HCT116 (cell line): ENCODE results near the gene DAP.

Experiments
- CBX3 ChIP-seq: IDR thresholded peaks from 2 replicates; pipeline ENCODE4 v1.6.1; 2012; ENCODE audit warnings: low read depth
- CEBPB ChIP-seq: IDR thresholded peaks from 2 replicates; pipeline ENCODE4 v1.6.1; 2012; ENCODE audit warnings: low read depth
- ELF1 ChIP-seq: IDR thresholded peaks from 2 replicates; pipeline ENCODE4 v1.6.1; 2012; ENCODE audit warnings: low read depth, borderline replicate concordance
- EZH2 ChIP-seq: fragments of 200-600 bp; sonication (generic); IDR thresholded peaks from 2 replicates; pipeline ENCODE4 v1.6.1; 2017; ENCODE audit warnings: antibody characterized with exemption, mixed run types
- EZH2phosphoT487 ChIP-seq: fragments of 200-600 bp; IDR thresholded peaks from 2 replicates; pipeline ENCODE4 v1.6.1; 2018; ENCODE audit warnings: antibody characterized with exemption, borderline replicate concordance
- POLR2A ChIP-seq: IDR thresholded peaks from 2 replicates; pipeline ENCODE4 v1.7.0; 2011; ENCODE audit warnings: borderline replicate concordance; ENCODE audit not compliant: insufficient read depth, insufficient read length; ENCODE audit errors: extremely low read depth
- POLR2AphosphoS5 ChIP-seq: IDR thresholded peaks from 2 replicates; pipeline ENCODE4 v1.6.1; 2011; ENCODE audit warnings: mild to moderate bottlenecking, low read depth, low read length, moderate library complexity
- RAD21 ChIP-seq: IDR thresholded peaks from 2 replicates; pipeline ENCODE4 v1.6.1; 2012; ENCODE audit warnings: low read depth, mild to moderate bottlenecking
- SIN3A ChIP-seq: IDR thresholded peaks from 2 replicates; pipeline ENCODE4 v1.6.1; 2012; ENCODE audit warnings: low read depth
- SP1 ChIP-seq: IDR thresholded peaks from 2 replicates; pipeline ENCODE4 v1.6.1; 2012; ENCODE audit warnings: low read depth
- TF ChIP-seq, protein P1 (sequence below), 3 experiments: fragments of 200-600 bp in 1 of 3; sonication (generic) in 1 of 3; IDR thresholded peaks in 2 of 3; conservative IDR thresholded peaks in 1 of 3; 2 replicates each; pipeline ENCODE4 v1.5.1; 2012 to 2017; ENCODE audit warnings: low read depth in 2 of 3, low read length in 2 of 3, antibody characterized with exemption in 1 of 3, borderline replicate concordance in 1 of 3, control low read depth in 1 of 3, mild to moderate bottlenecking in 1 of 3, mixed read lengths in 1 of 3, mixed run types in 1 of 3, moderate library complexity in 1 of 3; ENCODE audit not compliant: insufficient read depth in 1 of 3
- TF ChIP-seq, protein P2 (sequence below): IDR thresholded peaks from 2 replicates; pipeline ENCODE4 v1.6.1; 2012; ENCODE audit warnings: low read depth
- TF ChIP-seq, protein P3 (sequence below): IDR thresholded peaks from 2 replicates; pipeline ENCODE4 v1.6.1; 2012
- TF ChIP-seq, protein P4 (sequence below): IDR thresholded peaks from 2 replicates; pipeline ENCODE4 v1.6.1; 2011; ENCODE audit warnings: mild to moderate bottlenecking, low read length, moderate library complexity; ENCODE audit not compliant: insufficient replicate concordance; ENCODE audit errors: extremely low read depth

DNA sequence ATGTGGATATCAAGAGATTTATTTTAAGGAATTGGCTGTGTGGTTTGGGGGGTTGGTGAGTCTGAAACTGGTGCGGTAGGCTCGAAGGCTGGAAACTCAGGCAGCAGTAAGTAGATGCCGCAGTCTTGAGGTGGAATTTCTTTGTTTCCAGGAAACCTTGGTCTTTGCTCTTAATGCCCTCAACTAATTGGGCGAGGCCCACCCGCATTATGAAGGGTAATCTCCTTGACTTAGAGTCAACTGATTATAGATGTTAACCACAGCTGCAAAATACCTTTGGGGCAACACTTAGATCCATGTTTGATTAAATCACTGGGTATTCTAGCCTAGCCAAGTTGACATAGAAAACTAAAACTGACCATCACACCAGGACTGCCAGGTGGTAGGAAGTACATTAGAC lies 113.4 kb downstream of the DAP start:
- TF ChIP-seq SP1 (no peak), SIN3A (no peak), POLR2A (no peak), POLR2AphosphoS5 (no peak), CEBPB (no peak), ELF1 (no peak), CBX3 (no peak), EZH2phosphoT487 (no peak), EZH2 (no peak), RAD21 (no peak)
- TF ChIP-seq, protein P1, sequence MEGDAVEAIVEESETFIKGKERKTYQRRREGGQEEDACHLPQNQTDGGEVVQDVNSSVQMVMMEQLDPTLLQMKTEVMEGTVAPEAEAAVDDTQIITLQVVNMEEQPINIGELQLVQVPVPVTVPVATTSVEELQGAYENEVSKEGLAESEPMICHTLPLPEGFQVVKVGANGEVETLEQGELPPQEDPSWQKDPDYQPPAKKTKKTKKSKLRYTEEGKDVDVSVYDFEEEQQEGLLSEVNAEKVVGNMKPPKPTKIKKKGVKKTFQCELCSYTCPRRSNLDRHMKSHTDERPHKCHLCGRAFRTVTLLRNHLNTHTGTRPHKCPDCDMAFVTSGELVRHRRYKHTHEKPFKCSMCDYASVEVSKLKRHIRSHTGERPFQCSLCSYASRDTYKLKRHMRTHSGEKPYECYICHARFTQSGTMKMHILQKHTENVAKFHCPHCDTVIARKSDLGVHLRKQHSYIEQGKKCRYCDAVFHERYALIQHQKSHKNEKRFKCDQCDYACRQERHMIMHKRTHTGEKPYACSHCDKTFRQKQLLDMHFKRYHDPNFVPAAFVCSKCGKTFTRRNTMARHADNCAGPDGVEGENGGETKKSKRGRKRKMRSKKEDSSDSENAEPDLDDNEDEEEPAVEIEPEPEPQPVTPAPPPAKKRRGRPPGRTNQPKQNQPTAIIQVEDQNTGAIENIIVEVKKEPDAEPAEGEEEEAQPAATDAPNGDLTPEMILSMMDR (IDR thresholded peaks at IDR 0.05 in 2 of 3, conservative IDR thresholded peaks at IDR 0.05 in 1 of 3; ENCODE audit: borderline replicate concordance in 1 of 3, insufficient read depth in 1 of 3, low read depth in 2 of 3, low read length in 2 of 3): no peak
- TF ChIP-seq, protein P2, sequence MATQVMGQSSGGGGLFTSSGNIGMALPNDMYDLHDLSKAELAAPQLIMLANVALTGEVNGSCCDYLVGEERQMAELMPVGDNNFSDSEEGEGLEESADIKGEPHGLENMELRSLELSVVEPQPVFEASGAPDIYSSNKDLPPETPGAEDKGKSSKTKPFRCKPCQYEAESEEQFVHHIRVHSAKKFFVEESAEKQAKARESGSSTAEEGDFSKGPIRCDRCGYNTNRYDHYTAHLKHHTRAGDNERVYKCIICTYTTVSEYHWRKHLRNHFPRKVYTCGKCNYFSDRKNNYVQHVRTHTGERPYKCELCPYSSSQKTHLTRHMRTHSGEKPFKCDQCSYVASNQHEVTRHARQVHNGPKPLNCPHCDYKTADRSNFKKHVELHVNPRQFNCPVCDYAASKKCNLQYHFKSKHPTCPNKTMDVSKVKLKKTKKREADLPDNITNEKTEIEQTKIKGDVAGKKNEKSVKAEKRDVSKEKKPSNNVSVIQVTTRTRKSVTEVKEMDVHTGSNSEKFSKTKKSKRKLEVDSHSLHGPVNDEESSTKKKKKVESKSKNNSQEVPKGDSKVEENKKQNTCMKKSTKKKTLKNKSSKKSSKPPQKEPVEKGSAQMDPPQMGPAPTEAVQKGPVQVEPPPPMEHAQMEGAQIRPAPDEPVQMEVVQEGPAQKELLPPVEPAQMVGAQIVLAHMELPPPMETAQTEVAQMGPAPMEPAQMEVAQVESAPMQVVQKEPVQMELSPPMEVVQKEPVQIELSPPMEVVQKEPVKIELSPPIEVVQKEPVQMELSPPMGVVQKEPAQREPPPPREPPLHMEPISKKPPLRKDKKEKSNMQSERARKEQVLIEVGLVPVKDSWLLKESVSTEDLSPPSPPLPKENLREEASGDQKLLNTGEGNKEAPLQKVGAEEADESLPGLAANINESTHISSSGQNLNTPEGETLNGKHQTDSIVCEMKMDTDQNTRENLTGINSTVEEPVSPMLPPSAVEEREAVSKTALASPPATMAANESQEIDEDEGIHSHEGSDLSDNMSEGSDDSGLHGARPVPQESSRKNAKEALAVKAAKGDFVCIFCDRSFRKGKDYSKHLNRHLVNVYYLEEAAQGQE: no peak
- TF ChIP-seq, protein P3, sequence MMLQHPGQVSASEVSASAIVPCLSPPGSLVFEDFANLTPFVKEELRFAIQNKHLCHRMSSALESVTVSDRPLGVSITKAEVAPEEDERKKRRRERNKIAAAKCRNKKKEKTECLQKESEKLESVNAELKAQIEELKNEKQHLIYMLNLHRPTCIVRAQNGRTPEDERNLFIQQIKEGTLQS: no peak
- TF ChIP-seq, protein P4, sequence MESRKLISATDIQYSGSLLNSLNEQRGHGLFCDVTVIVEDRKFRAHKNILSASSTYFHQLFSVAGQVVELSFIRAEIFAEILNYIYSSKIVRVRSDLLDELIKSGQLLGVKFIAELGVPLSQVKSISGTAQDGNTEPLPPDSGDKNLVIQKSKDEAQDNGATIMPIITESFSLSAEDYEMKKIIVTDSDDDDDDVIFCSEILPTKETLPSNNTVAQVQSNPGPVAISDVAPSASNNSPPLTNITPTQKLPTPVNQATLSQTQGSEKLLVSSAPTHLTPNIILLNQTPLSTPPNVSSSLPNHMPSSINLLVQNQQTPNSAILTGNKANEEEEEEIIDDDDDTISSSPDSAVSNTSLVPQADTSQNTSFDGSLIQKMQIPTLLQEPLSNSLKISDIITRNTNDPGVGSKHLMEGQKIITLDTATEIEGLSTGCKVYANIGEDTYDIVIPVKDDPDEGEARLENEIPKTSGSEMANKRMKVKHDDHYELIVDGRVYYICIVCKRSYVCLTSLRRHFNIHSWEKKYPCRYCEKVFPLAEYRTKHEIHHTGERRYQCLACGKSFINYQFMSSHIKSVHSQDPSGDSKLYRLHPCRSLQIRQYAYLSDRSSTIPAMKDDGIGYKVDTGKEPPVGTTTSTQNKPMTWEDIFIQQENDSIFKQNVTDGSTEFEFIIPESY: no peak
